Measurements from ENCODE around the gene NOTCH4. TPM values are rescaled to one million over a fixed set of nuclear protein-coding genes. Genes with fewer than 3 reads are reported as not detected.

Gene NOTCH4
- total RNA-seq, 2 experiments from 2014 or later: 1.2 to 1.3 TPM

DNA sequence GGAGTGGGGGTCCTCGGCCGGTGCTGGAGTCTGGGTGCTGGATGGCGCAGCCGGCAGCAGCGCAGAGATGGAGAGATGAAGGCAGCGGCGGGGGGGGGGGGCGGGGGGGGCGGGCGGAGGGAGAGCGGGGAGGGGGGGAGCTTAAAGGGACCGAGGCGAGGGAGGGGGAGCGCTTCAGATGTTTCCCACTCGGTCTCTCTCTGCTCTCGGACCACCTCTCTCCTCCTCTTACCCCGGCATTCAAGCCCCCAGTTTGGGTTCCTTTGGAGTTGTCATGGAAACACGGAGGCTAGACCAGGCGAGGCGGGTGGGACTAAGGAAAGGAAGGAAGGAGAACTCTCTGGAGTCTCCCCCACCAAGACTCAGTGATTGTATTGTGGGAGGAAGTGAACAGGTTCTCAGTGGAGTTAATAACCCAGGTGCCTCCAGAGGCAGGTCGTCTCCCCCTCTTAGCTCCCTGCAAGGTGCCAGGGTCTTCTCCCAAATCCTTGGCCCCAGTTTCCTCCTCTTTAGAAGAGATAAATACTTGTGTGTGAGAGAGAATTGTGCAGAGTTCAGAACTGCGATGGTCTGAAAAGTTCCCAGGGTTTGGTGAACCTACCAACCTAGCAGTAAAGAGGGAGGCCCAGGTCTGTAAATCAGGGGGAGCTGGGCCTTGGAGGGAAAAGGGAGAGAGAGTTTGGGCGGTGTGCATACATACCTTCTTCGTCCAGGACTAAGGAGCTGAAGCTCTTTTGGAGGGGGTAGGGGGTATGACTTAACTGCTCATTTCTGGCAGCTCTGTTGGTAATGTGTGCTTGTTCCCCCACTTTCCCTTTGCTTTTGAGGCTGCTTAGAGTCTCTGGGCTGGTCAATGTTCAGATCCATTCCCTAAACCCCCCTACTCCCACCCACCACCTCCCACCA is 71.8 kb downstream of the NOTCH4 start, which contains the start of gene PRRT1:
Gene PRRT1, minus strand, starts transcription at position 77 of the 906 bp plus-strand sequence. CDS start 112 bp downstream, outside the sequence.
- POLR2A ChIA-PET: interaction anchor here (0.6 to 1.0 kb wide), 2 partner anchors 16 to 1355 kb away, joined by 3 read pairs; no protein-coding TSS in a partner anchor
- H3K27me3 Mint-ChIP-seq: peaks cover 22% of the 10 kb centered on the region
- intact Hi-C loops (cut with micrococcal nuclease): no loop called here
- peak; percentile 10 for DNase-seq
- no peak for TF ChIP-seq CTCF (IDR thresholded peaks at IDR 0.05)
- H3K36me3 Mint-ChIP-seq (ENCODE audit: low read depth): peaks cover 6% of the 10 kb centered on the region
- H3K4me3 Mint-ChIP-seq: peak within 1 kb of the TSS; percentile 85
- no peak for ATAC-seq
- CTCF ChIA-PET: interaction anchor here (1.2 to 2.9 kb wide), 3 partner anchors 23 to 104 kb away, joined by 6 to 8 read pairs (median 6); partner anchors contain the start of genes ATF6B and FKBPL
- peaks cover 55% of the 10 kb centered on the region for H3K4me1 Mint-ChIP-seq (ENCODE audit: low read depth)
- peak within 1 kb of the TSS; percentile 97 for H3K27ac Mint-ChIP-seq
- H3K9me3 Mint-ChIP-seq: no peaks in the 10 kb centered on the region

DNA sequence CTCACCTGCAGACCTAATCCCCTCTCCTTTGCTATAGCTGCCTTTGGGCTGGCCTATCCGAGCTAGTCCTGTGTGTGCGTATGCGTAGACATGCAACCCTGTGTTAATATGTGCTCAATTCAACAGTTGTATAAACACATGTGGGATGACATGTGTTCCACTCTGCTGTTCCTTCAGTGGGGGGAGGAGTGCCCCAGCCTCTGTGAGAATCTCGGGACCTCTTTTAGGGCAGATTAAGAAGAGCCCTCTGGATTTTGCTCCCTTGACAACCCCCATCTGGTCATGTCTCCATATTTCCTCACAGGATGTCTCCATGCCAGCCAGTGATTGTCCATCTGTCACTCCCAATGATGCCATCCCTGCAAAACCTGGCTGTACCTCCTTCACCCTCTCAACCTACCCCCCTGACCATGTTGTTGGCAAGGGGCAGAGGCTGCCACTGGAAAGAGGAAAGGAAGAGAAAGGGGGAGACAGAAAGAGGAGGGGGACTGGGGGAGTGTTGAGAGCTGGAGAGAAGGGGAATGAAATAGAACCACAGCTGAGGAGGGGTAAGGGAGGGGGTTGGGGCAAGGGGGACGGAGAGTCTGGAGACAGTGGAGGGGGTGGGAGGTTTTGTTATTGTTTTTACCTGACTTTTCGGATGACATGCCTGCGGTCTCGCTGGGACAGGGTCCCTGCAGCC is 72.5 kb downstream of the NOTCH4 start:
- DNase-seq (peak; percentile 14), ATAC-seq (no peak)
- ChIA-PET POLR2A (interaction anchor here (1.0 kb wide), 1 partner anchor 15 kb away, joined by 3 read pairs; no protein-coding TSS in a partner anchor), CTCF (interaction anchor here (1.0 to 2.9 kb wide), 4 partner anchors 22 to 103 kb away, joined by 4 to 8 read pairs (median 6); partner anchors contain the start of genes ATF6B and FKBPL)
- peak overlapping the region; percentile 56 for H3K4me3 Mint-ChIP-seq
- intact Hi-C loops (cut with micrococcal nuclease): no loop called here
- H3K27me3 Mint-ChIP-seq: peaks cover 23% of the 10 kb centered on the region
- H3K4me1 Mint-ChIP-seq (ENCODE audit: low read depth): peaks cover 55% of the 10 kb centered on the region
- H3K36me3 Mint-ChIP-seq (ENCODE audit: low read depth): peaks cover 6% of the 10 kb centered on the region
- H3K9me3 Mint-ChIP-seq: no peaks in the 10 kb centered on the region
- no peak for TF ChIP-seq CTCF (IDR thresholded peaks at IDR 0.05)
- H3K27ac Mint-ChIP-seq: no peak overlapping the region

GRCh38 chr6:32149932-32150870 is 73.7 kb downstream of the NOTCH4 start:
- DNase-seq: no peak
- peak overlapping the region; percentile 56 for H3K4me3 Mint-ChIP-seq
- no peak for TF ChIP-seq CTCF (IDR thresholded peaks at IDR 0.05)
- no peak overlapping the region for H3K27ac Mint-ChIP-seq
- no peak for ATAC-seq
- CTCF ChIA-PET: interaction anchor here (0.6 to 1.2 kb wide), 3 partner anchors 8 to 31 kb away, joined by 3 to 4 read pairs (median 3); partner anchors contain the start of gene ATF6B
- POLR2A ChIA-PET: no interaction called here
- intact Hi-C loops (cut with micrococcal nuclease): no loop called here
- H3K9me3 Mint-ChIP-seq: no peaks in the 10 kb centered on the region
- H3K36me3 Mint-ChIP-seq (ENCODE audit: low read depth): peaks cover 3% of the 10 kb centered on the region
- H3K4me1 Mint-ChIP-seq (ENCODE audit: low read depth): peaks cover 48% of the 10 kb centered on the region
- H3K27me3 Mint-ChIP-seq: peaks cover 23% of the 10 kb centered on the region

- peaks cover 3% of the 10 kb centered on the region for H3K36me3 Mint-ChIP-seq (ENCODE audit: low read depth)
- ChIA-PET CTCF (interaction anchor here (0.6 to 3.7 kb wide), 6 partner anchors 9 to 264 kb away, joined by 3 to 21 read pairs (median 4); partner anchors contain the start of gene ATF6B), POLR2A (no interaction called here)
- peak overlapping the region; percentile 63 for H3K27ac Mint-ChIP-seq
- no peaks in the 10 kb centered on the region for H3K9me3 Mint-ChIP-seq
- peak; percentile 10 for ATAC-seq
- intact Hi-C loops (cut with micrococcal nuclease): no loop called here
- H3K27me3 Mint-ChIP-seq: peaks cover 23% of the 10 kb centered on the region
- peak overlapping the region; percentile 78 for H3K4me3 Mint-ChIP-seq
- TF ChIP-seq CTCF (IDR thresholded peaks at IDR 0.05): no peak
- peaks cover 44% of the 10 kb centered on the region for H3K4me1 Mint-ChIP-seq (ENCODE audit: low read depth)
- DNase-seq: peak; percentile 26
Observed at GRCh38 chr6:32149092-32149755, 74.6 kb downstream of the NOTCH4 start.
